Measurements from ENCODE around the gene SLC25A53.

Gene SLC25A53

GRCh38 chrX:104166735-104167436 lies 10.1 kb upstream of the SLC25A53 start:
- H3K79me2 ChIP-seq (ENCODE audit: insufficient read depth, low read depth) = peaks cover 24% of the 10 kb centered on the region; the same call in 1 of the 2 replicates
- H2AFZ ChIP-seq (ENCODE audit: low read depth) = peak overlapping the region; percentile 41; the same call in 1 of the 2 replicates
- H3K4me2 ChIP-seq = peak overlapping the region; percentile 69; the same call in 1 of the 2 replicates
- H3K4me1 ChIP-seq (ENCODE audit: low read depth, poor library complexity, severe bottlenecking) = peaks cover 23% of the 10 kb centered on the region
- no peaks in the 10 kb centered on the region for H3K36me3 ChIP-seq (ENCODE audit: insufficient read depth)
- H4K20me1 ChIP-seq (ENCODE audit: insufficient read depth) = no peaks in the 10 kb centered on the region
- no peak overlapping the region for H3K4me3 ChIP-seq (IDR thresholded peaks at IDR 0.05; ENCODE audit: insufficient read depth, low read depth, low read length)
- no peak for TF ChIP-seq CTCF (conservative IDR thresholded peaks at IDR 0.05; ENCODE audit: low read depth, low read length)
- H3K27ac ChIP-seq = no peak overlapping the region
- H3K27me3 ChIP-seq (ENCODE audit: insufficient read depth, low read depth) = no peaks in the 10 kb centered on the region
- H3K9ac ChIP-seq = peak overlapping the region; percentile 39; the same call in 1 of the 2 replicates

GRCh38 chrX:104165894-104166734 lies 9.3 kb upstream of the SLC25A53 start, which contains the start of gene FAM199X:
Gene FAM199X (plus strand): TSS chrX:104166453. CDS start chrX:104166786, 333 bp downstream.
- Histone ChIP-seq H4K20me1 (ENCODE audit: insufficient read depth) (no peaks in the 10 kb centered on the region), H3K27ac (no peak within 1 kb of the TSS; the same call in 1 of the 2 replicates), H3K4me1 (ENCODE audit: low read depth, poor library complexity, severe bottlenecking) (peaks cover 23% of the 10 kb centered on the region), H3K36me3 (ENCODE audit: insufficient read depth) (no peaks in the 10 kb centered on the region), H2AFZ (ENCODE audit: low read depth) (peak within 1 kb of the TSS; percentile 96), H3K4me3 (IDR thresholded peaks at IDR 0.05; ENCODE audit: insufficient read depth, low read depth, low read length) (no peak within 1 kb of the TSS), H3K9ac (peak within 1 kb of the TSS; percentile 39; the same call in 1 of the 2 replicates), H3K4me2 (peak within 1 kb of the TSS; percentile 69), H3K27me3 (ENCODE audit: insufficient read depth, low read depth) (no peaks in the 10 kb centered on the region), H3K79me2 (ENCODE audit: insufficient read depth, low read depth) (peaks cover 24% of the 10 kb centered on the region; the same call in 1 of the 2 replicates)
- TF ChIP-seq CTCF (conservative IDR thresholded peaks at IDR 0.05; ENCODE audit: low read depth, low read length) = peak; percentile 54; the same call in 1 of the 2 replicates

- no peaks in the 10 kb centered on the region for H3K79me2 ChIP-seq (ENCODE audit: insufficient read depth, low read depth)
- H3K27ac ChIP-seq = no peak overlapping the region
- H3K36me3 ChIP-seq (ENCODE audit: insufficient read depth) = no peaks in the 10 kb centered on the region
- H3K4me1 ChIP-seq (ENCODE audit: low read depth, poor library complexity, severe bottlenecking) = peaks cover 4% of the 10 kb centered on the region
- H3K9ac ChIP-seq = no peak overlapping the region
- H4K20me1 ChIP-seq (ENCODE audit: insufficient read depth) = no peaks in the 10 kb centered on the region
- no peak overlapping the region for H3K4me3 ChIP-seq (IDR thresholded peaks at IDR 0.05; ENCODE audit: insufficient read depth, low read depth, low read length)
- no peak overlapping the region for H3K4me2 ChIP-seq
- no peaks in the 10 kb centered on the region for H3K27me3 ChIP-seq (ENCODE audit: insufficient read depth, low read depth)
- no peak overlapping the region for H2AFZ ChIP-seq (ENCODE audit: low read depth)
- TF ChIP-seq CTCF (conservative IDR thresholded peaks at IDR 0.05; ENCODE audit: low read depth, low read length) = no peak
Measured at GRCh38 chrX:104151037-104151436, 5.8 kb downstream of the SLC25A53 start.

GRCh38 chrX:104141087-104141760 lies 15.6 kb downstream of the SLC25A53 start:
- no peak for TF ChIP-seq CTCF (conservative IDR thresholded peaks at IDR 0.05; ENCODE audit: low read depth, low read length)
- H3K27ac ChIP-seq = peak overlapping the region; percentile 32; the same call in 1 of the 2 replicates
- peak overlapping the region; percentile 10; the same call in 1 of the 2 replicates for H3K9ac ChIP-seq
- no peak overlapping the region for H3K4me3 ChIP-seq (IDR thresholded peaks at IDR 0.05; ENCODE audit: insufficient read depth, low read depth, low read length)
- H2AFZ ChIP-seq (ENCODE audit: low read depth) = 0 out of 2 replicates have a peak overlapping the region, but pooled peaks have one; percentile 18
- peaks cover 14% of the 10 kb centered on the region for H3K4me1 ChIP-seq (ENCODE audit: low read depth, poor library complexity, severe bottlenecking)
- H3K4me2 ChIP-seq = peak overlapping the region; percentile 45; the same call in 1 of the 2 replicates
- no peaks in the 10 kb centered on the region for H3K27me3 ChIP-seq (ENCODE audit: insufficient read depth, low read depth)
- no peaks in the 10 kb centered on the region for H4K20me1 ChIP-seq (ENCODE audit: insufficient read depth)
- no peaks in the 10 kb centered on the region for H3K36me3 ChIP-seq (ENCODE audit: insufficient read depth)
- H3K79me2 ChIP-seq (ENCODE audit: insufficient read depth, low read depth) = no peaks in the 10 kb centered on the region
